Midbrain (tissue), 1 donor: ENCODE data around the gene CDK4.
"Not testable (repeated sequence)": the region's sequence is repeated elsewhere in the genome, so short reads cannot be mapped to it uniquely, and the experiment has no call there.

ENCODE experiments used
- DNase-seq: peaks from one replicate; lab custom pipeline; 2025; lab: John Stamatoyannopoulos, UW

CDK4 gene

DNA sequence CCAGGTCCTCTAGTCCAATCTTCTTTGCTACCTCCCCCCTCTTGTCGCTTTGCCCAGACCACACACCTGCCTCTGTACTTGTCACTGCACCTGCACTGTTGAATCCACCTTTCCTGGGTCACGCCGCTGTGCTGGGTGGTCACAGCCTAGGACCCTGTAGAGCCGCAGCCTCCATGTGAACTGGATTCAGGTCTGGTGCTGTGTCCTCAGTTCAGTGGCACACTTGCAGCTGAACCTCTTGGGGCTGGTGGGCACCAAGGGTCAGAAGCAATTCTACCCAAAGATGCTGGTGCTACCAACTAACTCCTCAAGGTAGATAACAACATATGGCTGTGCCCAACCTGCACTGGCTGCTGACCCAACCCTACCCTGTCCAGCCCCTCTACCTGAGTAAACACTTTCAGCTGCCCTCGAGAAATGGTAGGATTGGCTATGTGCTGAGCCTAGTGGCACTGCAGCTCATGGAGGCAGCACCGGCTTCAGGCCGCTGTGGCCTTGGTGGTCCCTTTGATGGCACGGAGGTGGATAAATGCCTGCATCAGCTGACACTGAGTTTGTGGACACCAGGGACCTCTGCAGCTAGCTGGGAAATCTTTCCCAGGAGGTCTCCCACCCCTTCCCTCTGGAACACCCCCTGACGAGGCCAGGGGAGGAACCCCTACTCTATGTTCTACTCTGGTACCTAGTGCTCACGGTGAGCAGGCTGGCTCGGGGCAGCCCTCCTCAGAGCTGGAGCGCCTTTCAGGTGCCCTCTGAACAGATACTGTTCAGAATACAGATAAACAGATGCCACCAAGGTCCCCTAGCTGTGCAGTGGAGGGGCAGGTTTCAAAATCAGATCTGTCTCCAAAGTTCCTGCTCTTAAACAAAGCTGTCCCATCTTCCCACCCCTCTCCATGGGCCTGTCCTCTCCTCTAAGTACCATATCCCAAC lies 27.8 kb downstream of the CDK4 start:
- DNase-seq: no peak

DNA sequence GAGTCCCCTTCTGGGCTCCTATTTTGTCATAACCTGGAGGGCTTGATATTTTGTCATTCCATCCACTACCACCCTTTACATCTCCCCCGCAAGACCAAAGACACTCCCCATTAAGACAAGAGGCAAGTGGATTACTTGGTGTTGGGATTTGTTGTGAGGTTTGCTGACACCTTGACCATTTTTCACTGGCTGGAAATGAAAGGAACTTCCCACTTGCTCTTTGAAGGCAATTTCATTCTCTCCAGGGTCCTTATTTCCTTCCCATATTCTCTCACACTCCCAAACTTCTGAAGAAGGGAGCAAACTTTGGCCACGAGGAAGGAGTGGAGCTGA lies 28.5 kb downstream of the CDK4 start:
- no peak for DNase-seq

DNA sequence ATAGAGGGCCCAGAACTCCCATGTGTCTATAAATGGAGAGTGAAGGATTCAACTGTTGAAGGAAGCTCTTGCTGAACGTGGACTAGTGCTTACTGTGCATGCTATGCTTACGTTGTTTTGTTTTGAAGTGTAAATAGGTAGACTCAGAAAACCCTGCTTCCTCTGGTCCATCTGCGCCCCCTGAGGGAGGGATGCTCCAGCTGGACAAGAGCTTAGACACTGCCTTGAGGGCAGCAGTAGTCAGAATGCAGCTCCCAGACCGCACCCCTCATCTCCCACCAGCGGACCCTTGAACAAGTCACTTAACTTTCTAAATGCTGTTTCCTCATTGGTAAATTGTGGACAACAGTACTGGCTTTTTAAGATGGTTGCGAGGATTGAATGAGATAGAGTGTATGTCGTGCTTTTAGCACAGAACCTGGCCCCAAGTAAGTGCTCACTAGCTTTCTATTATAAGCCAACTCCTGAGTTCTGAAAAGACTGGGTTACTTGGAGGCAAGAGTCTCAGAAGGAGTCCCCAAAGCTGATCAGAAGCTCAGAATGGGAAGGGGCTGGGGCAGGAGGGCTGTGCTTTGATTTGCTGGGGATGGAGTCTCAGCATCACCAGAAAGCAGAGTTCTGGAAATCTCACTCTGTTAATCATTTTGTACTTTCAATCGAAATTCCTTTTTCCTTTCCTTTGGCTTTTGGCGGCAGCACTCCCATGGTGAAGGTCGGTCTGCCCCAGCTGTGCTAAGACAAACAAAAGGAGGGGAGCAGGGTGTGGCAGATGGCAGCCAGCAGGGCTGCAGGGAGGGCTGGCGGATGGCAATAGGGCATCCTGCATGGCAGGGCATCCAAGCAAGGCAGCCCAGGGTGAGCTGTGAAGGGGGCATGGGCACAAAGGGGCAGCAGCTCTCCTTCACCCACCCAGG lies 29.1 kb downstream of the CDK4 start:
- no peak for DNase-seq

DNA sequence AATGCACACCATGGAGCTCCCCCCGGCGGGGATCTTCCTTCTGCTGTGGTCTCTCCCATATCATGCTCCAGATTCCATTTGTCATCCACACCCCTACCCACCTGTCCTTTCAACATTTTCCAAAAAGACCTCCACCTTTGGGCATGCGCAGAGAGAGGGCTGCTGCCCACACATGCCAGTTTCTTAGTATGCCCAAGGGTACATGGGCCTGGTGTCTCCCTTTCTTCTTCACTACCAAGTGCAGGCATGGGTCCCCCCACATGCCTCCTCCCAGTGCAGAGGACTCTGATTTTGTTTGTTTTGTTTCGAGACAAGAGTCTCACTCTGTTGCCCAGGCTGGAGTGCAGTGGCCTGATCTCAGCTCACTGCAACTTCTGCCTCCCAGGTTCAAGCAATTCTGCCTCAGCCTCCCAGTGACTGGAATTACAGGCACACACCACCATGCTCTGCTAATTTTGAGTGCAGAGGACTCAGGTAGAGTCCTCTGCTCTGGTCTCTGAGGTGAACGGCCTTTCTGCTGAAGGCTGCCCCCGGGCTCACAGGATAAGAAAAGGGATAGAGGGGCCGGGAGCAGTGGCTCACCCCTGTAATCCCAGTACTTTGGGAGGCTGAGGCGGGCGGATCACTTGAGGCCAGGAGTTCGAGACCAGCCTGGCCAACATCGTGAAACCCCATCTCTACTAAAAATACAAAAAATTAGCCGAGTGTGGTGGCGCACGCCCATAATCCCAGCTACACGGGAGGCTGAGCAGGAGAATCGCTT lies 30.1 kb downstream of the CDK4 start:
- not testable (repeated sequence) for DNase-seq

DNA sequence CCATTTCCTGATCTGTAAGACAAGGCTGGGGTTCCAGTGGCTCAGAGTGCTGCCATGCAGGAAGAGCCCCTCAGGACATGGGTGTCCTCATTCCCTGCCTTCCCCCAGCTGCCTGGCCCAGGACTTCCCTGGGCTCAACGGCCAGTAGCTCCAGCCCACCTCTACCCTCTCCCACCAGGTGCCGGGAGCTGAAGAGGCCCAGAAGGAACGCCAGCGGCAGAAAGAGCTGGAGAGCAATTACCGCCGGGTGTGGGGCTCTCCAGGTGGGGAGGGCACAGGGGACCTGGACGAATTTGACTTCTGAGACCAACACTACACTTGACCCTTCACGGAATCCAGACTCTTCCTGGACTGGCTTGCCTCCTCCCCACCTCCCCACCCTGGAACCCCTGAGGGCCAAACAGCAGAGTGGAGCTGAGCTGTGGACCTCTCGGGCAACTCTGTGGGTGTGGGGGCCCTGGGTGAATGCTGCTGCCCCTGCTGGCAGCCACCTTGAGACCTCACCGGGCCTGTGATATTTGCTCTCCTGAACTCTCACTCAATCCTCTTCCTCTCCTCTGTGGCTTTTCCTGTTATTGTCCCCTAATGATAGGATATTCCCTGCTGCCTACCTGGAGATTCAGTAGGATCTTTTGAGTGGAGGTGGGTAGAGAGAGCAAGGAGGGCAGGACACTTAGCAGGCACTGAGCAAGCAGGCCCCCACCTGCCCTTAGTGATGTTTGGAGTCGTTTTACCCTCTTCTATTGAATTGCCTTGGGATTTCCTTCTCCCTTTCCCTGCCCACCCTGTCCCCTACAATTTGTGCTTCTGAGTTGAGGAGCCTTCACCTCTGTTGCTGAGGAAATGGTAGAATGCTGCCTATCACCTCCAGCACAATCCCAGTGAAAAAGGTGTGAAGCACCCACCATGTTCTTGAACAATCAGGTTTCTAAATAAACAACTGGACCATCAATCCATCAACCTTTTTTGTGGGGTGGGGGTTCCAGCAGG lies 31.2 kb downstream of the CDK4 start:
- DNase-seq: no peak

DNA sequence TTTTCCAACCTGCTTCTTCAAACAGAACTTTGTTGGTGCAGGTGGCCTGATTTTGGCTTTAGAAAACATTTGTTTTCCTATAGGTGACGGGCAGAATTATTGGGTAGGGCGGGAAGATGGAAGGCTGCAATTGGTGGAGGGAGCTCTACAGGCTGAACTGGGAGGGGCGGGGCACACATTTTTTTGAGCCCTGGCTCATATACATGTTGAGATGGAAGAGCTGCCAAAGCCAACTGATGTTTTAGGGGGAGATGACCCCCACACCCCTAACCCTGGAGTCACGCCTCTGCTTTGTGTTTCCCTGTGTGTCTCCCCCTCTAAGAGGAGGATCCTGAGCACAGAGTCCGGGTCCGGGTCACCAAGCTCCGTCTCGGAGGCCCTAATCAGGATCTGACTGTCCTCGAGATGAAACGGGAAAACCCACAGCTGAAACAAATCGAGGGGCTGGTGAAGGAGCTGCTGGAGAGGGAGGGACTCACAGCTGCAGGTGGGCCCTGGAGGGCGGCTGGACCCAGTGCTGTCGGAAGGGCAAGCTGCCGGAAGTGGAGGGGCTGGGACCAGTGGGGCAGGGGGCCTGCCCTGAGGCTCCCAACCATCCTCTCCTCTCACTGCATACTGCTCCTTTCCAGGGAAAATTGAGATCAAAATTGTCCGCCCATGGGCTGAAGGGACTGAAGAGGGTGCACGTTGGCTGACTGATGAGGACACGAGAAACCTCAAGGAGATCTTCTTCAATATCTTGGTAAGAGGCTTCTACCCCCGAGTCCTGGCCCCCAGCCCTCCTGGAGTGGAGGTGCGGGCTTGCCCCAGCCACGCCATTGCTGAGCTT lies 32.1 kb downstream of the CDK4 start:
- DNase-seq: no peak

DNA sequence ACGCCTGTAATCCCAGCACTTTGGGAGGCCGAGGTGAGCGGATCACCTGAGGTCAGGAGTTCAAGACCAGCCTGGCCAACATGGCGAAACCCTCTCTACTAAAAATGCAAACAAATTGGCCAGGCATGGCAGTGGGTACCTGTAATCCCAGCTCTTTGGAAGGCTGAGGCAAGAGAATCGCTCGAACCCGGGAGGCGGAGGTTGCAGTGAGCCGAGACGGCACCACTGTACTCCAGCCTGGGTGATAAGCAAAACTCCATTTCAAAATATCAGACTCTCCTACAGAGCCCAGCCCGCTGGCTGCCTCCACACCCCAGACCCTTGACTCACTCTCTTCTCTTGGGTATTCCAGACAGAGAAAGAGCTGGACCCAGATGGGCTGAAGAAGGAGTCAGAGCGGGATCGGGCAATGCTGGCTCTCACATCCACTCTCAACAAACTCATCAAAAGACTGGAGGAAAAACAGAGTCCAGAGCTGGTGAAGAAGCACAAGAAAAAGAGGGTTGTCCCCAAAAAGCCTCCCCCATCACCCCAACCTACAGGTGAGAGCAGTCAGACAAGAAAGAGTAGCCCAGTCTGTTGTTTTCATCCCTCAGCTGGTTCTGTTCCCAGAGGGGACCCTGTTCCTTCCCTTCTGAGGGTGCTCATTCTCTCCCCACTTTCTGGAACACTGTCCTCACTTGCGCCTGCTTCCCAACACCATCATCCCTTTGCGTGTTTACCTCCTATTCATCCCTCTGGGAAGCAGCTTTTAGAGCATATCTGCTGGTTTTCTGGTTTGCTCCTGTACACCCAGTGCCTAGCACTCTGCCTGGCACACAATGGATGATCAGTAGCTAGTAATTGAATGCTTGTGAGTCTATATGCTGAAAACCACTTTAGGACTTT lies 33.2 kb downstream of the CDK4 start:
- DNase-seq: no peak

DNA sequence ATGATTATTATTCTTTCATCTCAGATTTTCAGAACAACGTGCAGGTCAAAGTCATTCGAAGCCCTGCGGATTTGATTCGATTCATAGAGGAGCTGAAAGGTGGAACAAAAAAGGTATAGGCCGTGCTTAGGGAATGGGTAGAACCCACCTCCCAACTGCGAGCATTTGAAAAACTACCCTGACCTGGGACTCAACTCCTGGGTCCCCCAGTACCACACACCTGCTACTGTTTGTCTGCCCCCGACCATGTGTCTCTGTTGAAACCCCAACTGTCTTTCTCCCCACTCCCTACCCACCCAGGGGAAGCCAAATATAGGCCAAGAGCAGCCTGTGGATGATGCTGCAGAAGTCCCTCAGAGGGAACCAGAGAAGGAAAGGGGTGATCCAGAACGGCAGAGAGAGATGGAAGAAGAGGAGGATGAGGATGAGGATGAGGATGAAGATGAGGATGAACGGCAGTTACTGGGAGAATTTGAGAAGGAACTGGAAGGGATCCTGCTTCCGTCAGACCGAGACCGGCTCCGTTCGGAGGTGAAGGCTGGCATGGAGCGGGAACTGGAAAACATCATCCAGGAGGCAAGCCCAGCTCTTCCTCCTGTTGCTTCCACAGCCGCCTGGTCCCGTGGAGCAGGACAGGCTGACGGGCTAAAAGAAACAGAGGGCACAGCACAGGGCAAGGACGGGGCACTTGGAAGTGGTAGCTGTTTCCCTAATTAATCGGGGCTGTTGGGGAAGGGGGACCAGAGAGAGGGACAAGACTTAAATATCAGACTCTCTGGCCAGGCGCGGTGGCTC lies 34.1 kb downstream of the CDK4 start:
- no peak for DNase-seq

DNA sequence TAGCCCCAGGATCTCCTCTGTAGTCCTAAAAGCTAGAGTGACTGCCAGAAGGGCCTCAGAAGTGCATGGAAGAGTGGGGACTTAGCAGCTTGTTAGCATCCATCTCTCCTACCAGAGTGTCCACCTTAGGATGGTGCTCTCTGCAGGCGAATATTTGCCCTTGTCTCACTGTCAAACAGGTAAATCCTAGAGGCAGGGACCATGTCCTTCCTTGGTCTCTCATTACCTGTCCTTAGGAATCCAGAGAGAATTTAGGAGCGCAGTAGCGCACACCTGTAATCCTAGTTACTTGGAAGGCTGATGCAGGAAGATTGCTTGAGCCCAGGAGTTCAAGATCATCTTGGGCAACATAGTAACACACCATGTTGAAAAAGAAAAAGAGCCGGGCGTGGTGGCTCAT lies 35.0 kb downstream of the CDK4 start:
- no peak for DNase-seq

DNA sequence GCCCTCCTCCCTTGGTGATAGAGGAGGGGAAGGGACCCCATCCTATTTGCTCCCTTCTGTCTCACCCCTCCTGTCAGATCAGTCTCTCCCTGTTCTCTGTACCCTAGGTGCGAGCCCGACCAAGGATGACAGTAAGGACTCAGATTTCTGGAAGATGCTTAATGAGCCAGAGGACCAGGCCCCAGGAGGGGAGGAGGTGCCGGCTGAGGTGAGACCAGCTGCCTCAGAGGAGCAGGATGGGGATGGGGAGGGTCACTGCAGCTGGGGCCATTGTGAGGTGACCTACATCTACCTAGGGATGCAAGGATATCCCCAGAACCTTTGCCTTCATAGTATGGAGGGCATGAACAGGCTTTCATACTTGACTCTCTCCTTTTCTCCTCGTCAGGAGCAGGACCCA lies 35.8 kb downstream of the CDK4 start:
- DNase-seq: no peak

DNA sequence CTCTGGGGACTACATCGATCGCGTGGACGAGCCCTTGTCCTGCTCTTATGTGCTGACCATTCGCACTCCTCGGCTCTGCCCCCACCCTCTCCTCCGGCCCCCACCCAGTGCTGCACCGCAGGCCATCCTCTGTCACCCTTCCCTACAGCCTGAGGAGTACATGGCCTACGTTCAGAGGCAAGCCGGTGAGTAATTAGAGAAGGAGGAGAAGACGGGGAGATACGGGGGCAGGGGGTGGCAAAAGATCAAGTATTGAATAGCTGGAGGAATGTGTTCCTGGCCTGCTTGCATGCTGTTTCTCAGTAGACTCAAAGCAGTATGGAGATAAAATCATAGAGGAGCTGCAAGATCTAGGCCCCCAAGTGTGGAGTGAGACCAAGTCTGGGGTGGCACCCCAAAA lies 36.3 kb downstream of the CDK4 start:
- DNase-seq: no peak

DNA sequence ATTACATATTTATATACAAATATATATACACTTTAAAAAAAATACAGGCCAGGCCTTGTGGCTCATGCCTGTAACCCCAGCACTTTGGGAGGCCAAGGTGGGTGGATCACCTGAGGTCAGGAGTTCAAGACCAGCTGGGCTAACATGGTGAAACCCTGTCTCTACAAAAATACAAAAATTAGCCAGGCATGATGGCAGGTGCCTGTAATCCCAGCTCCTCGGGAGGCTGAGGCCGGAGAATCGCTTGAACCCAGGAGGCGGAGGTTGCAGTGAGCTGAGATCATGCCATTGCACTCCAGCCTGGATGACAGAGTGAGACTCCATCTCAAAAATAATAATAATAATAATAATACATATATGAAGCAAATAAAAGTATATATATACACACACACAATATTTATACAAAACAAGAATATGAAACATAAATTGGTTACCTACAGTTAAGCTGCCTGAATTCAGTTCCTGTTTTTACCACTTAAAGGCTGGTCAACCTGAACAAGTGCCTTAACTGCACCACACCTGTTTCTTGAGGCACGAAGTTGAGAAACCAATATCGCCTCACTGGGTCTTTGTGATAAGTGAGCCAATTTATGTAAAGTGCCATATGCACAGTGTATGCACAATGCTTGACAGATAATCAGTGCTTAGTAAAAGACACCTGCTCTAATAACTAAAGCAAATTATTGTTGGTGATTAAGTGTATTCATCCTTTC lies 36.9 kb downstream of the CDK4 start:
- not testable (repeated sequence) for DNase-seq

DNA sequence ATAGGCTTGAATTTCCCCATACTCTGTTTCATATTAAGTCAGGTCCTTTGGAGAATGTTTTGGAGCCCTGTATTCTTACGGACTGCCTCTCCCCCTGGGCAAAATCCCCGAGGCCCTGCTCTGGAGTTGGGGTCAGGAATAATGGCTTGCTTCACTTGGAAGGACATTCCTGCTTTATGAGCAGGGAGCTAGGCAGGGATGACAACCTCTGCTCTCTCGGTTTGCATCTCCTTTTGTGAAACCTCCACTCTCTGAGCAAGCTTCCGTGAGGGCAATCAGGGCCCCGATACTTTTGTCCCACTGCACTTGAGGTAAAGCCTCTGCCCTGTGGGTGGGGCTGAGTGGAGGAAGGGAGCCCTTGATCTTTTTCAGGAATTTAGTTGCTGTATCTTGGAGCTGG lies 38.9 kb downstream of the CDK4 start:
- DNase-seq: no peak

DNA sequence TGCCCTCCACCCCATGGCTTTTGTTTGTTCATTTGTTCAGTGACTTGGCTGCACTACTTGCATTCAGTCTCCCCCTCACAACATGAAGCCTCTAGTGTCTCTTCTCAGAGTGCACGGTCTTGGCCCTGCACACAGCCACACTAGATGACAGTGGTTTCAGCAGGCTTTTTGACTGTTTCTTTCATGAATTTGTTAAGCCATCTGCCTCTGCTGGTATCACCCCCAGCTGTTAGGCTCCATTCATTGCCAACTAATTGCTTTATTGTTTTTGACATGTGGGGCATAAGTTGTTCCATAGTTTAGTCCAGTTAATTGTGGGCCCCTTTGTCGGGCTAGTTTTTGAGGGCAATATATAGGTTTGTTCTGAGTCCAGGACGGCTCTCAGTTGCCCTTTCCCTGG lies 39.4 kb downstream of the CDK4 start:
- peak; percentile 29 for DNase-seq

DNA sequence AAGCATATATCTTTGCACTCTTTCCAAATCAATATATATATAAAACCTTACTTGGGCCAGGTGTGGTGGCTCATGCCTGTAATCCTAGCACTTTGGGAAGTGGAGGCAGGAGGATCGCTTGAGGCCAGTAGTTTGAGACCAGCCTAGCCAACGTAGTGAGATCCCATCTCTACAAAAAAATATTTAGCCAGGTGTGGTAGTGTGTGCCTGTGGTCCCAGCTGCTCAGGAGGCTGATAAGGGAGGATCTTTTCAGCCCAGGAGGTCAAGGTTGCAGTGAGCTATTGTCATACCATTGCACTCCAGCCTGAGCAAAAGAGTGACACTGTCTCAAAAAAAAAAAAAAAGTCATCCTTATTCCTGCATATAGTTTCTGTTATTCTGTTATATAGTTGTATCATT lies 43.8 kb downstream of the CDK4 start:
- no peak for DNase-seq

DNA sequence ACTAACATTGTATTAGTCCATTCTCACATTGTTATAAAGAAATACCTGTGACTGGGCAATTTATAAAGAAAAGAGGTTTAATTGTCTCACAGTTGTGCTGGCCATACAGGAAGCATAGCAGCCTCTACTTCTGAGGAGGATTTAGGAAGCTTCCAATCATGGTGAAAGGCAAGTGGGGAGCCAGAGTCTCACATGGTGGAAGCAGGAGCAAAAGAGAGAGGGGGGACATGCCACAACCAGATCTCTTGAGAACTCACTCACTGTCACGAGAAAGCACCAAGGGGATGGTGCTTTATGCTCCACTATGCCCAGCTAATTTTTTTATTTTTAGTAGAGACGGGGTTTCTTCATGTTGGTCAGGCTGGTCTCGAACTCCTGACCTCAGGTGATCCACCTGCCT lies 44.9 kb downstream of the CDK4 start:
- no peak for DNase-seq

DNA sequence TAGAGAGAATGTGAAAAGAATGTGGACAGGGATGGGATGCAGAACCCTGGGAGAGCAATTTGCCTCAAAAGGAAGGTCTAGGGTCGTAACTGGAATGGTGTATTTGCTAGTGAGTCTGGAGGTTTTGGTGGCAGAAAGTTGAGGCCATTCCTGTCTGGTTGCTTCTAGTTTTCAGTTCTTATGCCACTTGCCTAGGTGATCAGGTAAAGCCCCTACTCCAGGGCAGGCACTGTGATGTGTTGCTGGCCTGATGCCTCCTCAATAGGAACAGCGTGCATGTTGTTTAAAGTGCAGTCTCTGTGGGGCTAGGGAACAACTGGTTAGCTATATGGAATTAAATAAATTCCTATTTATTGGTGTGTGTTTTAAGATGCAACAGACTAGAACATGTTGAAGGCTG lies 51.8 kb downstream of the CDK4 start:
- DNase-seq: no peak

DNA sequence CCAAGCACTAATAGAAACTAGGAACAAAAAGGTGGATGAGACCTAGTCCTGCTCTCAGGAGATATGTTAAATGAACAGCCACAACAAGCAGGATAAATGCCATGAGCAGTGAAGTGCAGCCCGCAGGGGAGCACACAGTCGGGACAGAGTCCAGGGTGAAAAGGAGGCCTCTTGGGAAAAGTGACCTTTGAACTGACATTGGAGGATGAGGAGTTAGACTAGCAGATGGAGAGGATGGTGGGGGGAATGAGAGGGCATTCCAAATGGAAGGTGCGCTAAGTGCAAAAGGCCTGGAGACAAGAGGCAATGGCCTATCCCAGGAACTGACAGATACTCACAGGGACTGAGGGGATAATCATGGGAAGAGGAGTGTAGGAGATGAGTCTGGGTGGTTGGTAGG lies 53.7 kb downstream of the CDK4 start:
- DNase-seq: no peak
